ENCODE measurements around the gene DPEP2. TPM values are rescaled to one million over a fixed set of nuclear protein-coding genes. Genes with fewer than 3 reads are reported as not detected.

The DPEP2 gene
- total RNA-seq, 1 donor, result under 0.01 TPM

GRCh38 chr16:67967183-67967957 lies 31.9 kb downstream of the DPEP2 start:
- peak overlapping the region; percentile 96 for H3K4me3 ChIP-seq (ENCODE audit: low read depth, low read length)
- DNase-seq (ENCODE audit: low read depth), result peak; percentile 25
- TF ChIP-seq CTCF (IDR thresholded peaks at IDR 0.05; ENCODE audit: insufficient read depth, low read depth, low read length), result no peak

- no peak for TF ChIP-seq CTCF (IDR thresholded peaks at IDR 0.05; ENCODE audit: insufficient read depth, low read depth, low read length)
- peak; percentile 61 for DNase-seq (ENCODE audit: low read depth)
- H3K4me3 ChIP-seq (ENCODE audit: low read depth, low read length), result peak overlapping the region; percentile 96
Observed at GRCh38 chr16:67966549-67967182, 32.6 kb downstream of the DPEP2 start.

- TF ChIP-seq CTCF (IDR thresholded peaks at IDR 0.05; ENCODE audit: insufficient read depth, low read depth, low read length), result no peak
- H3K4me3 ChIP-seq (ENCODE audit: low read depth, low read length), result peak overlapping the region; percentile 96
- no peak for DNase-seq (ENCODE audit: low read depth)
Observed at GRCh38 chr16:67965668-67966548, 33.4 kb downstream of the DPEP2 start.

- no peak overlapping the region for H3K4me3 ChIP-seq (ENCODE audit: low read depth, low read length)
- no peak for TF ChIP-seq CTCF (IDR thresholded peaks at IDR 0.05; ENCODE audit: insufficient read depth, low read depth, low read length)
- no peak for DNase-seq (ENCODE audit: low read depth)
Observed at GRCh38 chr16:67964477-67965131, 34.7 kb downstream of the DPEP2 start.

- no peak for TF ChIP-seq CTCF (IDR thresholded peaks at IDR 0.05; ENCODE audit: insufficient read depth, low read depth, low read length)
- DNase-seq (ENCODE audit: low read depth), result no peak
Observed at GRCh38 chr16:67963662-67964321, 35.5 kb downstream of the DPEP2 start.

GRCh38 chr16:67963292-67963661 lies 36.0 kb downstream of the DPEP2 start:
- no peak for DNase-seq (ENCODE audit: low read depth)
- H3K4me3 ChIP-seq (ENCODE audit: low read depth, low read length), result no peak overlapping the region
- no peak for TF ChIP-seq CTCF (IDR thresholded peaks at IDR 0.05; ENCODE audit: insufficient read depth, low read depth, low read length)

More at GRCh38 chr16:67963662-67964321, 35.5 kb downstream of the DPEP2 start:
- no peak overlapping the region for H3K4me3 ChIP-seq (ENCODE audit: low read depth, low read length)
